ENCODE measurements around the gene SS18. TPM values are rescaled to one million over a fixed set of nuclear protein-coding genes. Genes with fewer than 3 reads are reported as not detected.

SS18 gene
- total RNA-seq, 6 donors from 2014 or later, result 49.6 to 122 (median 91.8) TPM

GRCh38 chr18:26017929-26018328, 72.5 kb downstream of the SS18 start:
- DNase-seq, result no peak
- Histone ChIP-seq H3K36me3 (peaks cover 13 to 81% (median 28%) of the 10 kb centered on the region in 4 donors), H3K4me3 (no peak overlapping the region), H3K4me1 (no peaks in the 10 kb centered on the region), H3K27me3 (no peaks in the 10 kb centered on the region), H3K27ac (no peak overlapping the region), H3K9me3 (no peaks in the 10 kb centered on the region)
- TF ChIP-seq POLR2A (IDR thresholded peaks at IDR 0.05) (no peak), CTCF (IDR thresholded peaks at IDR 0.05) (no peak), EP300 (IDR thresholded peaks at IDR 0.05) (no peak), POLR2AphosphoS5 (IDR thresholded peaks at IDR 0.05) (no peak)
- no peak for ATAC-seq (ENCODE audit: low FRiP score in 2 of 2)

GRCh38 chr18:26014462-26014861, 76.0 kb downstream of the SS18 start:
- peaks cover 13 to 57% (median 23%) of the 10 kb centered on the region in 4 donors for H3K36me3 ChIP-seq
- H3K27ac ChIP-seq, result no peak overlapping the region
- H3K9me3 ChIP-seq, result no peaks in the 10 kb centered on the region
- no peaks in the 10 kb centered on the region for H3K27me3 ChIP-seq
- DNase-seq, result no peak
- H3K4me1 ChIP-seq, result no peaks in the 10 kb centered on the region
- TF ChIP-seq POLR2AphosphoS5 (IDR thresholded peaks at IDR 0.05) (no peak), POLR2A (IDR thresholded peaks at IDR 0.05) (no peak), CTCF (IDR thresholded peaks at IDR 0.05) (no peak), EP300 (IDR thresholded peaks at IDR 0.05) (no peak)
- ATAC-seq (ENCODE audit: low FRiP score in 2 of 2), result no peak
- no peak overlapping the region for H3K4me3 ChIP-seq

- TF ChIP-seq POLR2AphosphoS5 (IDR thresholded peaks at IDR 0.05) (no peak), CTCF (IDR thresholded peaks at IDR 0.05) (no peak), POLR2A (IDR thresholded peaks at IDR 0.05) (no peak), EP300 (IDR thresholded peaks at IDR 0.05) (no peak)
- Histone ChIP-seq H3K36me3 (peaks cover 0 to 12% (median 2%) of the 10 kb centered on the region in 4 donors), H3K27ac (no peak overlapping the region), H3K4me3 (no peak overlapping the region), H3K27me3 (no peaks in the 10 kb centered on the region), H3K9me3 (no peaks in the 10 kb centered on the region), H3K4me1 (peaks cover 0 to 7% (median 0%) of the 10 kb centered on the region in 4 donors)
- no peak for DNase-seq
- no peak for ATAC-seq (ENCODE audit: low FRiP score in 2 of 2)
- 100% methylated on average over 1 of the region's 1 CpG for WGBS, 2 donors
Observed at GRCh38 chr18:26008619-26009018, 81.8 kb downstream of the SS18 start.

- 33 to 100% methylated on average over 1 of the region's 1 CpG for WGBS, 2 donors
- ATAC-seq (ENCODE audit: low FRiP score in 2 of 2), result peak in 1 of 2 donors; percentile 53
Observed at GRCh38 chr18:26008096-26008495, 82.3 kb downstream of the SS18 start.

More at GRCh38 chr18:26008096-26008495, 82.3 kb downstream of the SS18 start:
- H3K9me3 ChIP-seq, result no peaks in the 10 kb centered on the region
- no peak overlapping the region for H3K4me3 ChIP-seq
- H3K27me3 ChIP-seq, result no peaks in the 10 kb centered on the region
- H3K4me1 ChIP-seq, result peaks cover 0 to 7% (median 0%) of the 10 kb centered on the region in 4 donors
- peaks cover 0 to 8% (median 2%) of the 10 kb centered on the region in 4 donors for H3K36me3 ChIP-seq
- no peak overlapping the region for H3K27ac ChIP-seq
- no peak for TF ChIP-seq POLR2AphosphoS5 (IDR thresholded peaks at IDR 0.05)
- TF ChIP-seq EP300 (IDR thresholded peaks at IDR 0.05), result no peak
- TF ChIP-seq POLR2A (IDR thresholded peaks at IDR 0.05), result no peak
- TF ChIP-seq CTCF (IDR thresholded peaks at IDR 0.05), result no peak
- peak in 1 of 2 donors; percentile 60 for DNase-seq
